CD14-positive monocyte (primary cell): ENCODE measurements around the gene NOP10. TPM values are rescaled to one million over a fixed set of nuclear protein-coding genes. Genes with fewer than 3 reads are reported as not detected.

Experiments used
- DNase-seq, 3 donors: peaks; one replicate each; pipeline ENCODE4 v3.0.0-alpha.2; 2011 to 2022
- H2AFZ ChIP-seq: 2 replicates; pipeline ENCODE4 v1.6.0; 2012; ENCODE audit warnings: mild to moderate bottlenecking, low read depth, low read length, inconsistent platforms; ENCODE audit not compliant: insufficient read depth, poor library complexity, severe bottlenecking
- H3K27ac ChIP-seq, 2 donors: 1 replicate in 1 of 2; 2 replicates in 1 of 2; pipeline ENCODE4 v1.5.1; 2012 to 2013; ENCODE audit warnings: low read length in 2 of 2, control low read depth in 1 of 2, inconsistent platforms in 1 of 2, low read depth in 1 of 2, mild to moderate bottlenecking in 1 of 2
- H3K27me3 ChIP-seq, 2 donors: one replicate each; pipeline versions ENCODE4 v1.6.0 to v1.6.1; 2011 to 2013; ENCODE audit warnings: low read length in 2 of 2; ENCODE audit not compliant: control insufficient read depth in 2 of 2, insufficient read depth in 2 of 2
- H3K36me3 ChIP-seq, 2 donors: replicated peaks in 1 of 2; 1 replicate in 1 of 2; 2 replicates in 1 of 2; pipeline versions ENCODE4 v1.5.1 to v1.6.1; 2012 to 2013; ENCODE audit warnings: low read length in 2 of 2, control low read depth in 1 of 2, inconsistent platforms in 1 of 2, mild to moderate bottlenecking in 1 of 2; ENCODE audit not compliant: insufficient read depth in 2 of 2, control insufficient read depth in 1 of 2
- H3K4me1 ChIP-seq, 2 donors: 1 replicate in 1 of 2; 2 replicates in 1 of 2; pipeline versions ENCODE4 v1.5.1 to v1.6.1; 2012 to 2013; ENCODE audit warnings: low read length in 2 of 2, control low read depth in 1 of 2, inconsistent platforms in 1 of 2, mild to moderate bottlenecking in 1 of 2, moderate library complexity in 1 of 2; ENCODE audit not compliant: insufficient read depth in 2 of 2, control insufficient read depth in 1 of 2
- H3K4me2 ChIP-seq: replicated peaks from 2 replicates; pipeline ENCODE3; 2012; ENCODE audit warnings: low read length, moderate library complexity, mild to moderate bottlenecking; ENCODE audit not compliant: poor library complexity, severe bottlenecking; ENCODE audit errors: extremely low read depth
- H3K4me3 ChIP-seq, 3 experiments: fragments of 200-600 bp in 1 of 3; sonication (generic) in 1 of 3; replicated peaks in 1 of 3; 1 replicate in 2 of 3; 2 replicates in 1 of 3; pipeline ENCODE4 v1.5.1; 2011 to 2013; ENCODE audit warnings: low read length in 3 of 3, mild to moderate bottlenecking in 3 of 3, control low read depth in 2 of 3, low read depth in 2 of 3, inconsistent platforms in 1 of 3, moderate library complexity in 1 of 3
- H3K79me2 ChIP-seq: 2 replicates; pipeline ENCODE4 v1.6.0; 2012; ENCODE audit warnings: mild to moderate bottlenecking, control low read depth, inconsistent platforms, low read length, moderate library complexity; ENCODE audit not compliant: insufficient read depth
- H3K9ac ChIP-seq: 2 replicates; pipeline ENCODE4 v1.6.0; 2017; ENCODE audit warnings: low read length, mild to moderate bottlenecking; ENCODE audit not compliant: insufficient read depth, poor library complexity, severe bottlenecking
- H3K9me3 ChIP-seq, 2 donors: replicated peaks in 1 of 2; 1 replicate in 1 of 2; 2 replicates in 1 of 2; pipeline versions ENCODE4 v1.5.1 to v1.6.1; 2012 to 2013; ENCODE audit warnings: low read length in 2 of 2, control low read depth in 1 of 2; ENCODE audit not compliant: control insufficient read depth in 1 of 2, insufficient read depth in 1 of 2
- H4K20me1 ChIP-seq: 2 replicates; pipeline ENCODE4 v1.6.0; 2012; ENCODE audit warnings: mild to moderate bottlenecking, low read length, control low read depth, moderate library complexity; ENCODE audit not compliant: insufficient read depth
- H3K27ac Mint-ChIP-seq, 7 donors: one replicate each; pipeline ENCODE4 v1.8.0; 2020; ENCODE audit warnings: mild to moderate bottlenecking in 7 of 7, mixed read lengths in 7 of 7, moderate library complexity in 6 of 7, inconsistent platforms in 2 of 7
- H3K27me3 Mint-ChIP-seq, 3 donors: one replicate each; pipeline ENCODE4 v1.8.0; 2021 to 2022; ENCODE audit warnings: low read depth in 3 of 3, mild to moderate bottlenecking in 3 of 3, mixed read lengths in 3 of 3, moderate library complexity in 3 of 3, inconsistent platforms in 1 of 3
- H3K36me3 Mint-ChIP-seq, 2 donors: one replicate each; pipeline ENCODE4 v1.8.0; 2020; ENCODE audit warnings: mixed read lengths in 2 of 2, inconsistent platforms in 1 of 2, mild to moderate bottlenecking in 1 of 2
- H3K4me1 Mint-ChIP-seq: one replicate; pipeline ENCODE4 v1.8.0; 2020; ENCODE audit warnings: mild to moderate bottlenecking, mixed read lengths
- H3K4me3 Mint-ChIP-seq, 2 donors: one replicate each; pipeline ENCODE4 v1.8.0; 2020; ENCODE audit warnings: mild to moderate bottlenecking in 2 of 2, mixed read lengths in 2 of 2, moderate library complexity in 1 of 2
- H3K9me3 Mint-ChIP-seq, 7 donors: one replicate each; pipeline ENCODE4 v1.8.0; 2020 to 2022; ENCODE audit warnings: mixed read lengths in 7 of 7, mild to moderate bottlenecking in 6 of 7, moderate library complexity in 6 of 7, inconsistent platforms in 2 of 7
- CTCF ChIP-seq: fragments of 200-600 bp; IDR thresholded peaks from one replicate; pipeline ENCODE4 v1.8.0; 2022; ENCODE audit warnings: antibody characterized with exemption, mild to moderate bottlenecking
- WGBS: methylation state at CpG from one replicate; pipeline ENCODE4 v1.1.5; 2013; ENCODE audit warnings: missing lambda C conversion rate; ENCODE audit not compliant: insufficient coverage; 5-methylcytosine and 5-hydroxymethylcytosine counted together
- intact Hi-C, 2 donors: fragments of 100-400 bp; cut with micrococcal nuclease; formaldehyde crosslinking; loops; one replicate each; pipeline versions ENCODE4 v1.15.0 to v1.15.1; 2023
- polyA plus RNA-seq, 3 donors: library from polyadenylated mRNA; depleted of rRNA in 1 of 3; unstranded in 2 of 3; stranded (reverse) in 1 of 3; fragments of 300-500 nt in 2 of 3; fragments of >200 nt in 1 of 3; fragmentation: Illumina TruSeq in 2 of 3; gene quantifications; 1 replicate in 2 of 3; 2 replicates in 1 of 3; pipeline ENCODE4 v1.2.3, GENCODE V29; 2012 to 2021
- small RNA-seq: library from RNA; depleted of rRNA; stranded (forward); fragments of <200 nt; gene quantifications from one replicate; pipeline ENCODE3, GENCODE V24; 2012; ENCODE audit warnings: low read depth; ENCODE audit not compliant: insufficient read length

Gene NOP10
- polyA plus RNA-seq, 3 donors, result 260 to 677 (median 586) TPM

DNA sequence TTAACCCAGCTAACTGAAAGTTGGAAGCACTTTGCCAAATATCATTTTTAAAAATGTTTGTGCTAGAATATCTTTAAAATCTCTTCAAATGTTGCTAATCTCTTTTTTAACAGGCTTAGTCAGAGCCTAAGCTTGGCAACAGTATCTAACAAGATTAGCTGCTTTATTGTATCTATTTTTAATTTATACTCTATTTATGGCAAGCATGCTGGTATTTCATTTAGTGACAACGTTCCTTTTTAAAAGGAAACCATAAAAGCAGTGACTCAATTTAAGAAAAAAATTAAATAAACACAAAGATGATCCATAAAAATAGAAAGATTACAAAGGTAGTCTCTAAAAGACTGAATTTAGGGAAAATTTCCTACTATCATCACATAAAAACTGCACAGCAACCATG, 45.9 kb downstream of the NOP10 start:
- H3K79me2 ChIP-seq, result peaks cover 79% of the 10 kb centered on the region
- Mint-ChIP-seq H3K4me3 (no peak overlapping the region), H3K4me1 (peaks cover 6% of the 10 kb centered on the region), H3K27me3 (no peaks in the 10 kb centered on the region), H3K27ac (no peak overlapping the region), H3K36me3 (peaks cover 24 to 36% of the 10 kb centered on the region in 2 donors), H3K9me3 (peaks cover 0 to 2% (median 0%) of the 10 kb centered on the region in 7 donors)
- H3K27me3 ChIP-seq, result no peaks in the 10 kb centered on the region
- H3K4me3 ChIP-seq, result no peak overlapping the region
- H4K20me1 ChIP-seq, result peaks cover 95% of the 10 kb centered on the region
- no peaks in the 10 kb centered on the region for H3K9me3 ChIP-seq
- H3K27ac ChIP-seq, result no peak overlapping the region
- TF ChIP-seq CTCF, result no peak
- H3K36me3 ChIP-seq, result peaks cover 2 to 27% of the 10 kb centered on the region in 2 donors
- H3K9ac ChIP-seq, result no peak overlapping the region
- H3K4me1 ChIP-seq, result no peaks in the 10 kb centered on the region
- no peak for DNase-seq
- intact Hi-C loops, result no loop called here
- no peak overlapping the region for H3K4me2 ChIP-seq
- H2AFZ ChIP-seq, result no peak overlapping the region
- WGBS, result no CpG with 5 or more reads among the region's 1 CpG

- peaks cover 28 to 38% of the 10 kb centered on the region in 2 donors for H3K36me3 Mint-ChIP-seq
- H3K9me3 ChIP-seq, result no peaks in the 10 kb centered on the region
- H3K4me3 Mint-ChIP-seq, result no peak overlapping the region
- no peak overlapping the region for H3K27ac ChIP-seq
- H3K36me3 ChIP-seq, result peaks cover 2 to 17% of the 10 kb centered on the region in 2 donors
- 91% methylated on average over 4 of the region's 9 CpGs for WGBS
- H3K79me2 ChIP-seq, result peaks cover 40% of the 10 kb centered on the region
- H4K20me1 ChIP-seq, result peaks cover 56% of the 10 kb centered on the region
- no peak overlapping the region for H3K4me3 ChIP-seq
- no peak for TF ChIP-seq CTCF
- H3K4me2 ChIP-seq, result no peak overlapping the region
- peaks cover 5% of the 10 kb centered on the region for H3K4me1 Mint-ChIP-seq
- H3K9ac ChIP-seq, result no peak overlapping the region
- peak overlapping the region in 2 of 7 donors; percentile 20 to 34 for H3K27ac Mint-ChIP-seq
- no peaks in the 10 kb centered on the region for H3K27me3 ChIP-seq
- H3K4me1 ChIP-seq, result no peaks in the 10 kb centered on the region
- no peaks in the 10 kb centered on the region for H3K27me3 Mint-ChIP-seq
- DNase-seq, result no peak
- no peak overlapping the region for H2AFZ ChIP-seq
- intact Hi-C loops, result no loop called here
- peaks cover 0 to 4% (median 2%) of the 10 kb centered on the region in 7 donors for H3K9me3 Mint-ChIP-seq
These were observed 50.3 kb downstream of the NOP10 start for GRCh38 chr15:34292621-34293020.

Small RNAs within 50 kb of the gene (small RNA-seq; reads per million reads assigned to genes)
- gene MIR1233-1, result not detected
- gene RF00019, result not detected

Other genes starting within 250 kb of the NOP10 start
- 100 to 1,000 TPM in 2 of 3 donors, 10 to 100 TPM in 1; 41.7 to 135 (median 125) TPM for gene EMC7, start 241.3 kb downstream of the NOP10 start, polyA plus RNA-seq
- gene PGBD4, start 241.1 kb downstream of the NOP10 start, polyA plus RNA-seq, result under 1 TPM; 0.38 to 0.93 (median 0.58) TPM
- gene KATNBL1, start 133.0 kb downstream of the NOP10 start, polyA plus RNA-seq, result 10 to 100 TPM; 16.5 to 38.4 (median 37.7) TPM
- gene EMC4, start 118.1 kb downstream of the NOP10 start, polyA plus RNA-seq, result 100 to 1,000 TPM in 2 of 3 donors, 10 to 100 TPM in 1; 66.9 to 142 (median 116) TPM
- 10 to 100 TPM in 1 of 3 donors, 1 to 10 TPM in 2; 5.4 to 80.0 (median 8.0) TPM for gene SLC12A6, start 5.4 kb downstream of the NOP10 start, polyA plus RNA-seq
- gene NUTM1, start 179 bp upstream of the NOP10 start, polyA plus RNA-seq, result not detected
- 10 to 100 TPM in 1 of 3 donors, 1 to 10 TPM in 2; 3.3 to 39.5 (median 4.2) TPM for gene LPCAT4, start 24.1 kb upstream of the NOP10 start, polyA plus RNA-seq
- gene GOLGA8A, start 94.7 kb upstream of the NOP10 start, polyA plus RNA-seq, result 10 to 100 TPM in 1 of 3 donors, under 1 TPM in 1, not detected in 1; 0.03 to 14.8 TPM
- gene GOLGA8B, start 240.5 kb upstream of the NOP10 start, polyA plus RNA-seq, result 10 to 100 TPM in 1 of 3 donors, under 1 TPM in 1, not detected in 1; 0.37 to 11.5 TPM